ENCODE data around the gene CDC25C. TPM values are rescaled to one million over a fixed set of nuclear protein-coding genes. Genes with fewer than 3 reads are reported as not detected.

The CDC25C gene
- total and polyA plus RNA-seq, 9 of the 15 experiments (the other 6 are each of a cell fraction or from before 2014, with no cell fraction given), result 19.1 to 63.7 (median 31.9) TPM

GRCh38 chr5:138246334-138246733, 85.3 kb downstream of the CDC25C start:
- POLR2A ChIA-PET, result interaction anchor here (0.8 kb wide), 1 partner anchor 10 kb away, joined by 4 read pairs; no protein-coding TSS in a partner anchor
- intact Hi-C loops (cut with micrococcal nuclease) (no loop called here), in situ Hi-C loops (cut with MboI) (no loop called here)
- H3K4me1 ChIP-seq (replicated peaks in 1 of 2; ENCODE audit: control insufficient read depth in 2 of 2, insufficient read depth in 2 of 2, low read length in 2 of 2), result peaks cover 10 to 17% of the 10 kb centered on the region in 2 experiments; a peak in 4 of 5 replicates
- H3K79me2 ChIP-seq (ENCODE audit: control insufficient read depth, insufficient read depth, low read length), result no peaks in the 10 kb centered on the region
- no peak for FAIRE-seq
- peaks cover 7 to 11% of the 10 kb centered on the region in 2 experiments for H3K27me3 ChIP-seq (ENCODE audit: control insufficient read depth in 2 of 2, insufficient read depth in 2 of 2, low read length in 2 of 2)
- H3K9me3 ChIP-seq (replicated peaks; ENCODE audit: control insufficient read depth, insufficient read depth, low read depth, low read length), result no peaks in the 10 kb centered on the region
- H3K27ac ChIP-seq (ENCODE audit: extremely low read depth, low read depth, low read length), result no peak overlapping the region
- no peaks in the 10 kb centered on the region for H4K20me1 ChIP-seq (replicated peaks; ENCODE audit: control insufficient read depth, insufficient read depth, low read length)
- no peak for DNase-seq (ENCODE audit: extremely low read depth in 1 of 4, low spot score in 3 of 4)
- H3K4me3 ChIP-seq, result no peak overlapping the region
- H3K9me1 ChIP-seq (ENCODE audit: control insufficient read depth, insufficient read depth, low read length), result no peaks in the 10 kb centered on the region
- H3K4me2 ChIP-seq (ENCODE audit: insufficient read depth, low read length), result no peak overlapping the region
- TF ChIP-seq KDM1A (IDR thresholded peaks at IDR 0.05) (no peak), RFX5 (IDR thresholded peaks at IDR 0.05; ENCODE audit: low read depth, low read length) (no peak), MCM5 (IDR thresholded peaks at IDR 0.05; ENCODE audit: low read depth) (no peak), STAG1 (CRISPR knock-in tag; IDR thresholded peaks at IDR 0.05; ENCODE audit: borderline replicate concordance) (no peak), ZFP36 (IDR thresholded peaks at IDR 0.05; ENCODE audit: low read depth, low read length, partially characterized antibody) (no peak), ATF3 (IDR thresholded peaks at IDR 0.05) (no peak), ATF3 (CRISPR knock-in tag; conservative IDR thresholded peaks at IDR 0.05) (no peak)
- TF ChIP-seq, protein P1, sequence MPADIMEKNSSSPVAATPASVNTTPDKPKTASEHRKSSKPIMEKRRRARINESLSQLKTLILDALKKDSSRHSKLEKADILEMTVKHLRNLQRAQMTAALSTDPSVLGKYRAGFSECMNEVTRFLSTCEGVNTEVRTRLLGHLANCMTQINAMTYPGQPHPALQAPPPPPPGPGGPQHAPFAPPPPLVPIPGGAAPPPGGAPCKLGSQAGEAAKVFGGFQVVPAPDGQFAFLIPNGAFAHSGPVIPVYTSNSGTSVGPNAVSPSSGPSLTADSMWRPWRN (IDR thresholded peaks at IDR 0.05; ENCODE audit: low read depth), result no peak
- no peak overlapping the region for H3K9ac ChIP-seq (ENCODE audit: insufficient read depth in 1 of 2, low read depth in 2 of 2, low read length in 2 of 2)
- CTCF ChIA-PET (ENCODE audit: low intra/inter-chr PET ratio), result no interaction called here
- H2AFZ ChIP-seq (ENCODE audit: low read depth, low read length), result no peak overlapping the region
- BruUV-seq (replicated peaks), result no TSS peak
- ATAC-seq, result no peak
- H3K36me3 ChIP-seq (ENCODE audit: control insufficient read depth, insufficient read depth, low read length), result no peaks in the 10 kb centered on the region
- 4% methylated on average over 3 of the region's 4 CpGs for WGBS (ENCODE audit: insufficient coverage, low coverage, missing lambda C conversion rate)

All from K562 (cell line).